Renal pelvis (tissue), 4 donors: ENCODE results near the gene POU2AF1. TPM values are rescaled to one million over a fixed set of nuclear protein-coding genes. Genes with fewer than 3 reads are reported as not detected.

Experiments used
- DNase-seq: peaks from one replicate; pipeline ENCODE4 v3.0.0-alpha.2; 2013
- polyA plus RNA-seq, 3 donors: library from polyadenylated mRNA; unstranded; fragments of 120-200 nt; gene quantifications; one replicate each; pipeline ENCODE4 v1.2.1, GENCODE V29; 2013; ENCODE audit not compliant: insufficient read length in 3 of 3

The POU2AF1 gene
- polyA plus RNA-seq, 3 donors = 0.55 to 1.6 (median 0.56) TPM

- no peak for DNase-seq
Measured at GRCh38 chr11:111388420-111388819, 9.3 kb upstream of the POU2AF1 start.

DNA sequence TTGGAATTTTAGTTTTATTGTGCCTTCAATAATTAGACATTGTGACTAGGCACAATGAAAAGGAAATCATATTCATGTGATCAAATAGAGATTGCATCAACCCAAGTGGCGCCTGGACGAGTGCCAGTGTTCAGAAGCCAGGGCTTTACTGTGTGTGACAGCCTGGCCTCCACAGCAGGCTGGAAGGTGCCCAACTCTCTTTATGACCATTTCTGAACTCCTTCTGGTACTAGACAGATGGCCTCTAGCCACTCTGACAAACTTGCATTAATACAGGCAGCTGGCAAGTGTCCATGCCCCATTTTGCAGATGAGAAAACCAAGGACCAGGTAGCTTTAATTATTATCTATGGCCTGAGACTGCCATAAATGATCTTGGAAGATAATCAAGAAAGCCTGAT, 8.3 kb upstream of the POU2AF1 start:
- DNase-seq = no peak

GRCh38 chr11:111386611-111387150, 7.6 kb upstream of the POU2AF1 start:
- DNase-seq = no peak

DNA sequence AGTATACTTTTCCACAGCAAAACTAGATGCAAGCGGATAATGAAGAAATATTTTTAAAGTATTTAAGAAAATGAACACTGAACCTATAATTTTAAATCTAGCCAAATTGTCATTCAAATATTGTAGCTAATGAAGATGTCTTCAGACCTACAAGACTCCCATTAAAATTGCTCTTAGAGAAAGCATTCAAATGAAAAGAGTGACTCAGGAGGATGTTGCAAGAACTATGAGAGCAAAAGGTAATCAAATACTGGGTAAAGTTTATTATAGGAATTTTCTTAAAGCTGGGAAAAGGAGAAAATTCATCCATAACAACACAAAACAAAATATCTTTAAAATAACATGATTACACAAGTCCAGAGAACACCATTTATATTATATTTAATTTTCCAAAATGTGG, 5.4 kb upstream of the POU2AF1 start:
- no peak for DNase-seq

DNA sequence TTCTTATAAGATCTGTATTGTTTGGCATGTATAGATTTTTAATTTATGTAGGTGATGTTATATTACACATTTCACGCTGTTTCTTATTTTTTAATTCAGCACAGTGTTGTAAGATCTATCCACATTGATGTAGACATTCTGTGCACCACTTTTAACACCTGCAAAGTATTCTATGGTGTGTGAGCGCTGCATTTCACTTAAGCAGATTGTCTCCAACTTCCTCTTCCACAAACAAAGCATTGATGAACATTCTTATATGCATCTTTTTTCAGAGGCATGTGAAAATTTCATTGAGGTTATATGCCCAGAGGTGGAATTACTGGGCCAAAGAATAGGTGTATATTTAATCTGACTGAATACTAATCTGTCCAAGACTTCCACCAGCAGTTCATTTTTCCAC, 3.4 kb upstream of the POU2AF1 start:
- DNase-seq = no peak

DNA sequence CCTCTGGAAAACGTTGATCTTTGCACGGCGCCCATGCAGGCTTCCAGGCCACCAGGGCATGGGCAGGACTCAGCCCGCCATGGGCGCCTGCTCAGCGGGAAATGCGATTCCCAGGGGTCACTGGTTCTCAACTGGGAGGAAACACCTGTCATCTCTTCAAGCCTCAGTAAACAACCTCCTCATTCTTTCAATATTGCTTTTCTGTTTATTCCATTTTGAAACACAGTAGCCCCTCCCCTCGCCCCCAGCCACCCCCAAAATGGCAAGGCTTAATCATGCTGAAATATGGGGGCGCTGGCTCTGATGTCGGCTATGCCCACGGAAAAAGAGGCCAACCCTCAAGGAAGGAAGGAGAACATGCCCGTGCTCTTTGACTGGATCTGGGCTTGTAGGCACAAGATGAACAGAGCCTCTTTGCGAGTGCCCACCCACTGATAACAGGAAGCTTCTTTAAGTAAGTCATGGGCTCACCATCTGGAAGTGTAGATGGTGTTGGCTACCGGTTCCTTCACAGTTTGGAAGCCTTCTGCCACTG, 594 bp upstream of the POU2AF1 start:
- DNase-seq = peak; percentile 19

- peak; percentile 19 for DNase-seq
Measured at GRCh38 chr11:111378185-111378860, 752 bp downstream of the POU2AF1 start.

DNA sequence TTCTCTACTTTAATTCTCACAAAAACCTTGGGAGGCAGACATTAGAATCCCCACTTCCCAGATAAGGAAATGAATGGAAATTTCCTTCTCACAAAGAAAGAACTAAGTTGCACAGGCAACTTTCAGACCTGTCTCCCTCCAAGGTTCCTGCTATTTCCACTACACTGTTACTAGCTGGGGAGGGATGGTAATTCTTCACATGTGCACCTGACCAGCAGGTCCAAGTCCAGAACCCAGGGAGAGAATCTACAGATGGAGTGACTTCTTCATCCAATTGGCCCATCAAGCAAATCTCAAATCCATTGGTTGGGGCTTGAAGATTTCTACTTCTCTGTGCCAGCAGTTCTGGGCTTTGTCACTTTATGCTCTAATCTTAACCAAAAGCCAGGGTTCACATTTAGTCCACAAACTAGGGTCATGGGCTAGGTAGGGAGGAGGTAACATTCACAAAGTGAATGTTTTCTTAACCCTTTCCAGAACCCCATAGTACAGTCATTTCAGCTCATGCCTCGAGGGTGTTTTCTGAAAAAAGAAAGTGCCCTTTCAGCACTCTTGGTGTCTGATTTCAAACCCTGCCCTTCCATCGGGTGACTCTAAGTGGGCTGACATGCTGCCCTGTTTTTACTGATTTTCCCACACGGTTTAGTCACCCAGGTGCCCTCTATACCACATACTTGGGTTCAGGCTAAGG, 2.7 kb downstream of the POU2AF1 start:
- no peak for DNase-seq

DNA sequence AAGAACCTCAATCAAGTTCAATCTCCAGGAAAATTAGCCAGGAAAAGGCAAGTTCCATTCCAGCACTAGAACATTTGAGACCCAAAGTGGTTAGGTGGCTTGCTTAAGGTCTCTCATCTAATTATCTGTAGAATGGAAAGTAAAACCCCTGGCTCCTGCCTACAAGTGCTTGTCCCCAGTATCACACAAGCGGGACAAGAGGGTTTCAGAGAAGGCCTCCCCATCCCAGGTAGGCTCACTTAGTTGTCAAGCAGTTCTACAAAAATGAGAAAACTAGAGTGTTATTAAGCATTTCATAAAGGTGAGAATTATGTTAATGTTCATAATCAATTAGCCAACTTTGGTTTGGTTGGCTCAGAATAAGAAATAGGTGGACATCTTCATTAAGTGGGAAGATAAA, 5.5 kb downstream of the POU2AF1 start:
- DNase-seq = no peak

- no peak for DNase-seq
Measured at GRCh38 chr11:111372538-111372937, 6.5 kb downstream of the POU2AF1 start.

GRCh38 chr11:111370902-111371578, 8.0 kb downstream of the POU2AF1 start:
- no peak for DNase-seq

- no peak for DNase-seq
Measured at GRCh38 chr11:111370270-111370901, 8.7 kb downstream of the POU2AF1 start.

DNA sequence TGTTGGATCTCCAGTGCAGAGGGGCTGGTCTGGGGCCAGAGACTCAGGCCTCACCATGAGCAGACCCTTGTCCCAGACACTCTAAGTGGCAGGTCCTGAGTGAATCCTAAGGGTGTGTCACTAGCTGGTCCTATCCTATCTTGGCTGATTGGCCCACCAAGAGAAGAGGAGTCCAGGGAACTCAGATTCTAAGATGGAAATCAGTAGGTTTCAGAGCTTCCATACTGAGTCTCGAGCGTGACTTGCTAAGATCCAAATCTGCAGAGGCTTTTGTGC, 10.9 kb downstream of the POU2AF1 start:
- DNase-seq = no peak

DNA sequence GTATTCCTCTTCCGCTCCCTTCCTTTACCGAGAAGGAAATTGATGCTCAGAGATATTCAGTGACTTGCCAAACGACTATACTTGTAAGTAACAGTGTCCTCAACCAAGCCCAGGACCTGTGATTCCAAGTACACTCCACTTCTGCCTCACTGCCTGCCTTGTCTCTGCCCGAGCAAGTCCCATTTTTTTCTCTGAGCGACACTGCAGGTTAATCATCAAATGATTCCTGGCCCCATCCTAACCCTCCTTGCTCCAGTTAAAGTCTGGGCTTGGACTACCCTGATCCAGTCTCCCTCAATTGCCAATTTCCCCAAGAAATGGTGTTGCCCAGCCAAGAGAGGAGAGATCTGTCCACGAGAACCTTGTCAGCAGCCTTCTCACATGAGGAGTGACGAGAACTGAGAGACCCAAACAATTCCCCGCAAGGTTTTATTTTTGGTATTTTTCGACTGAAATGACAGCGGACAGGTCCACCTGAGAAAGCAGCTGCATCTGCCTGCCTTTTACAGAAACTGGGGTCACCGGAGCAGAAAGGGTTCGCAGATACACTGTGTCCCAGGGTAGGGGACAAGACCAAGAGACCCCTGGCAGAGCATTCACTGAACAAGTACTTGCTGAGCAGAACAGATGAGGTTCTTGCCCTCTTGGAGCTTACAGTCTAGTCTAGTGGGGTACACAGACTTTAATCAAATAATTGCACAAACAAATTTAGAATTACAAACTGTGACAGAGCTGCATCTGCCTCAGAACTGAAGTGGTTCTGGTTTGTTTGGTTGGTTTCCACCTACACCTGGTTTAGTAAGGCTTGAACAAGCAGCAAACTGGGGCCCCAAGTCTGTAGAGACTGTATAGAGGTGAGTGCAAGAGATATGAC, 11.4 kb downstream of the POU2AF1 start:
- DNase-seq = no peak

DNA sequence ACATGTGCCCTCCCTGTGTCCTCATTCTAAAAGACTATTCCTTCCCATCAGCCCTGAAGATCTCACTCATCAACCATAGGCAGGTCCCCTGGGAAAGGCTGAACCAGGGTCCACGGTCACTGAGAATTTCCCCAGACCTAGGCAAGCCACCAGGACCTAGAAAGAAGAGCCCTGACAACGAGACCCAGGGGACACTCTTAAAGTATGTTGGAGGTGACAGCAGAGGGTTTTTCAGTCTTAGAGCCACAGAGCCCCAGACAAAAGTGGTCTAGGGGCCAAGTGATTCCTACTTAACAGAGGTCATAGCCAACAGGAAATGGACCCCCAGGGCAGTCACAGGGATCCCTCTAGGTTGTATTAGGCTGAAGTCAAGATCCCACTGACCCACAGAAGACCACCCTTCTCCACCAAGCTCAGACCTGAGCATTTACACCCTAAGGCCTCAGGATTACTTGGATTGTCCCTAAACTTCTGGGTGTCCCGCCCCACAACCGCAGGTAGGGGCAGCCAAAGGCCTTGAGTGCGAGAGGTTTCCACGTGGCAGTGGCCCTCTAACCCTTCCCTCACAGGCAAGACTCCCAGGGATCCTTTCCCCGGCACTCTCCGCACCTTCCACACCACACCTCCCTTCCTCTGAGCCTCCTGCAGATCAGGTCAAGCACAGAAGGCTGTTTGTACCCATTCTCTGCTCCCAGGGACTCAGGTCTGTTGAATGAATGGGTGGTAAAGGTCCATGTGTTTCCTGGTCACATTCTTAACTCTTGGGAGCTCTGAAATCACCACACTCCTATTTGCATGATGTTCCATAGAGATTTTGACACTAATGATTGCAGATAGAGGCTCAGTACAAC, 12.3 kb downstream of the POU2AF1 start:
- no peak for DNase-seq

DNA sequence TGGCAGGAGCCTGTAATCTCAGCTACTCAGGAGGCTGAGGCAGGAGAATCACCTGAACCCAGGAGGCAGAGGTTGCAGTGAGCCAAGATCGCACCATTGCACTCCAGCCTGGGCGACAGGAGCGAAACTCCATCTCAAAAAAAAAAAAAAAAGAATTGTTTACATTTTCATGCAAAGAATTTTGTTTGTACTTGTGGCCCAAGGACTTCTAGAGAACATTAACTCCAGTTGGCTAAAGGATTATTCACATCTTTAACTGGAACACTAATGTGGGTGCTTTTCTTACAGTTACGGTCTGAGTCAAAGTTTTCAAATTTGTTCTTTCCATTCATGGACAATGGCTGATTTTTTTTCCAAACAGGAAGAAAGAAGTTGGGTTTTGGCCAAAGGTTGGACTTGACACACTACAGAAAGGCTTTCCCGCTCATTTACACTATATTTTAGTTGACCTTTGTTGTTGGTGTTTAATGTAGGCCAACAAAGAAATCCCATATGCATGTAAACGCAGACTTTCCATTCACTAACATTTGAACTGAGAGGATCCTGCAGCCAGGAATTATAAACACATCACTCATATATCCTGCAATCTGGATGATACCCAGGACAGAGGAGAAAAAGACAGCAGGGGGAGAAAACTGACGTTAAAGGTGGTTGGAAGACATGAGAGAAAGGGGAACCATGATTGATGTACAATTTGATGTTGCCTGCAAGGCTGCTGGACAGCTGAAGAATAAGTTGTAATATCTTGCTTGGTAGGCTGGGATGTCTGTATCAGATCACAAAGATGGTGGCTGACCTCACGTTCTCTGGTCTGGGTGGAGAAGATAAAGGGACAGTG, 13.1 kb downstream of the POU2AF1 start:
- DNase-seq = no peak

DNA sequence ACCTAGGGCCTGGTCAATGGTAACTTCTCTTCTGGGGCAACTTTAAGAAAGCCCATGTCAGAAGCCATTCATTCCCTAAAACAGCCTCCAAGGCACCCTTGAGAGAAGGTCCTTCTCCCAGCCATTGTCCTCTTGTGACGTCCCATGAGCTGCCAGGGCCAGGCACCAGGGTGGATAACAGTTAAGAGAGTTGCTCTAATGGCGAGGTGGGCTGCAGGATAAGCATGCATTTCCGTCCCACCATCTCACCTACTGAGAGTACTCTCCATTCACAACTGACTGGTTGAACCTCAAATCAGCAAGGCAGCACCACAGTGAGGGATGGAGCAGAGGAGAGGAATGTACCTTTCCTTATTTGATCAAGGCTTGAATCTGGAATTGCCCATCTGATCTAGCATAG, 14.6 kb downstream of the POU2AF1 start:
- DNase-seq = no peak

DNA sequence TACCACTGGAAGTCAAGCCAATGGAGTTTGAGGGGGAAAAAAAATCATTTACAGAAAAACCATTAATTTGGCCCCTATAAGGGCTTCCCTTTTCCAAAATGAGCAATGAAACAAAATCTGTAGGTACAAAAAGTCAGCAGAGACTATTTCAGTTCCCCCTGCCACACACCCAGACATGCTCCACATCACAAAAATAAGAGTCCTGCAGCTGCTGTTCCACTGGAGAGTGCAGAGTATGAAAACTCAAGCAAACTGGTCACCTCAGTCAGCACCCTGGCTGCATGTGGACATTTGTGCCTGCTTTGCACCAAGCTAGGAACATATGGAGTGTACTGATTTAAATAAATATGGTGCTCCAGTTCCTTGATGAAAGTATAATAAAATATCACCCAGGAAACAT, 15.1 kb downstream of the POU2AF1 start:
- DNase-seq = no peak

DNA sequence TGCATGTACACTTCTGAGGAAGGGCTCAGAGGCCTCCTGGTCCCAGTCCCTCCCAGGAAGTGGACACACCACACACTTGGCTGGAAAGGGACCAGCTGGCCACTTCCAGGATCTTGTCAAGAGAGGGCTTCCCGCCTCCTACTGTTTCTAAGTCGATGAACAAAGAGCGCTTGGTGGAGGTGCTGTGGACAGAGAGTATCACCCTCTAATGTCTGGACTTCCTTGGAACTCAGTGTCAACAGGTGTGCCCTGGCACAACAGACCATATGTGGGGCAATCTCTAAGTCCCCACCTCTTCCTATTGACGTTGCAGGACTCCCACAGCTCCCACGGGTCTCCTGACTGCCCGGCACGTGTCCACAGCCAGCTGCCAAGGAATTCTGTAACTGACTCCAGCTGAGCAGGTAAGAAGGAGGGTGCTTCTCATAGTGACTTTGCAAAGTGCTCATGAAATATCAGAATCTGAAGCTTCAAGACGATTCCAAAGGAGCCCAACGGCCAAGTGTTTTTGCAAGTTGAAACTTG, 16.1 kb downstream of the POU2AF1 start:
- DNase-seq = no peak
